T-helper 9 cell (primary cell): ENCODE data around the gene NDUFAF7.
"Not testable (repeated sequence)": the region's sequence is repeated elsewhere in the genome, so short reads cannot be mapped to it uniquely, and the experiment has no call there.

ENCODE experiments used
- DNase-seq: peaks from one replicate; pipeline ENCODE4 v3.0.0-alpha.2; 2020

The NDUFAF7 gene

GRCh38 chr2:37219046-37219445 lies 12.4 kb upstream of the NDUFAF7 start:
- DNase-seq, result no peak

- DNase-seq, result no peak
Observed at GRCh38 chr2:37223131-37223530, 8.3 kb upstream of the NDUFAF7 start.

- no peak for DNase-seq
Observed at GRCh38 chr2:37224063-37224462, 7.4 kb upstream of the NDUFAF7 start.

- DNase-seq, result not testable (repeated sequence)
Observed at GRCh38 chr2:37225129-37225528, 6.3 kb upstream of the NDUFAF7 start.

GRCh38 chr2:37226863-37227262 lies 4.6 kb upstream of the NDUFAF7 start:
- no peak for DNase-seq

GRCh38 chr2:37228788-37229187 lies 2.7 kb upstream of the NDUFAF7 start:
- no peak for DNase-seq

GRCh38 chr2:37230581-37230980 lies 877 bp upstream of the NDUFAF7 start:
- no peak for DNase-seq

- DNase-seq, result no peak
Observed at GRCh38 chr2:37232131-37232933, 874 bp downstream of the NDUFAF7 start.

GRCh38 chr2:37243435-37243834 lies 12.0 kb downstream of the NDUFAF7 start:
- no peak for DNase-seq

GRCh38 chr2:37244017-37244416 lies 12.6 kb downstream of the NDUFAF7 start:
- no peak for DNase-seq

GRCh38 chr2:37244755-37245154 lies 13.3 kb downstream of the NDUFAF7 start:
- DNase-seq, result no peak

- no peak for DNase-seq
Observed at GRCh38 chr2:37246205-37246604, 14.7 kb downstream of the NDUFAF7 start.

GRCh38 chr2:37250869-37251740 lies 19.6 kb downstream of the NDUFAF7 start:
- DNase-seq, result no peak

- DNase-seq, result no peak
Observed at GRCh38 chr2:37262522-37262921, 31.1 kb downstream of the NDUFAF7 start.

GRCh38 chr2:37263839-37264238 lies 32.4 kb downstream of the NDUFAF7 start:
- DNase-seq, result no peak

- no peak for DNase-seq
Observed at GRCh38 chr2:37267685-37268084, 36.2 kb downstream of the NDUFAF7 start.

- DNase-seq, result no peak
Observed at GRCh38 chr2:37268111-37268510, 36.7 kb downstream of the NDUFAF7 start.

- DNase-seq, result no peak
Observed at GRCh38 chr2:37271376-37272067, 40.1 kb downstream of the NDUFAF7 start.

GRCh38 chr2:37274359-37274965 lies 43.0 kb downstream of the NDUFAF7 start:
- no peak for DNase-seq

GRCh38 chr2:37276291-37276690 lies 44.8 kb downstream of the NDUFAF7 start:
- DNase-seq, result no peak

- DNase-seq, result no peak
Observed at GRCh38 chr2:37281916-37282315, 50.5 kb downstream of the NDUFAF7 start.

- DNase-seq, result no peak
Observed at GRCh38 chr2:37282746-37283145, 51.3 kb downstream of the NDUFAF7 start.

- no peak for DNase-seq
Observed at GRCh38 chr2:37283207-37283606, 51.7 kb downstream of the NDUFAF7 start.
